NCI-H345 treated with DMSO at 0.1 percent for 48 hours (cell line): ENCODE measurements around the gene DPRX.

Source experiments
- DNase-seq: peaks from one replicate; lab custom pipeline; 2025; ENCODE audit not compliant: unreplicated experiment; lab: John Stamatoyannopoulos, UW

The DPRX gene, protein sequence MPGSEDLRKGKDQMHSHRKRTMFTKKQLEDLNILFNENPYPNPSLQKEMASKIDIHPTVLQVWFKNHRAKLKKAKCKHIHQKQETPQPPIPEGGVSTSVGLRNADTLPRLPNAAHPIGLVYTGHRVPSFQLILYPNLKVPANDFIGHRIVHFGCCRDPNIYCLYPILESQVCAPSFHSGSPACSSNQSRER

DNA sequence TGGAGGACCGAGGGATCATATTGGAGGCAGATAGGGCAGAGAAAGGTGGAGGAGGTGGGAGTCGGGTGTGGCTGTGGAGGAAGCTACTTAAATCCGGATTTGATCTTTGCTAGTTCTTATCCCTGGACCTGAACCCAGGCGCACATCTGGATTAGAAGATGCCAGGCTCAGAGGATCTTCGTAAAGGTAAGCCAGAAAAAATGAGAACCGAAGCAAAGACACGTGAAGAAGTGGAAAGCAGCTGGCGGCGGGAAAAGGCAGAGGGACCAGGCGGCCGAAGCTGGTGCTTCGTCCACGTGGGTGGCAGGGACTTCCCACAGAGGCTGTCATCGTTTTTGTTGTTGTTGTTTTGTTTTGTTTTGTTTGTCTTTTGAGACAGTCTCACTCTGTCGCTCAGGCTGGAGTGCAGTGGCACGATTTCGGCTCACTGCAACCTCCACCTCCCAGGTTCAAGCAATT is at the start of gene DPRX:
DPRX (plus strand) TSS at position 51 of the 459 bp plus-strand sequence; CDS start at position 159, 108 bp downstream.
- no peak for DNase-seq

DNA sequence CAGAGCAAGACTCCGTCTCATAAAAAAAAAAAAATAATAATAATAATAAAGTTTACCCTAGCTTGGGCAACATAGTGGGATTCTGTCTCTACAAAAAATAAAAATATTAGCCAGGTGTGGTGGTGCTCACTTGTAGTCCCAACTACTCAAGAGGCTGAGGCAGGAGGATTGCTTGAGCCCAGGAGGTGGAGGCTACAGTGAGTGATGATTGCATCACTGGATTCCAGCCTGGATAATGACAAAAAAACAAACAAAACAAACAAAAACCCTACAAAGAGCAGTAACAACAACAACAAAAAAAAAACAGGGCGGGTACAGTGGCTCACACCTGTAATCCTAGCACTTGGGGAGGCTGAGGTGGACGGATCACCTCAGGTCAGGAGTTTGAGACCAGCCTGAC is 48.6 kb upstream of the DPRX start:
- DNase-seq: no peak

DNA sequence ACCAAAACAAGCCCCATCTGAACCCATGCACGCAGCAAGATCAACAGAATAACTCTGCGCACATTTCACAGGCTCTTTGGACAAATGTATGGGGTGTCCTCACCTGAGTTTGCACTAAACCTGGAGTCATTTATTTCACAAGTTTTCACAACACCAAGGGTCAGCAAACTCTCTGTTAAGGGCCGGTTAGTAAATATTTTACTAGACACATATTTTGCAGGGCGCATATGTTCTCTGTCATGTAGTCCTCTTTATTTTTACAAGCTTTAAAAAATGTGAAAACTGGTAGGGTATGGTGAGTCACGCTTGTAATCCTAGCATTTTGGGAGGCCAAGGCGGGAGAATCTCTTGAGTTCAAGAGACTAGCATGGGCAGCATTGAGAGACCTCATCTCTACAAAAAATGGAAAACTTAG is 45.5 kb upstream of the DPRX start:
- DNase-seq: no peak

DNA sequence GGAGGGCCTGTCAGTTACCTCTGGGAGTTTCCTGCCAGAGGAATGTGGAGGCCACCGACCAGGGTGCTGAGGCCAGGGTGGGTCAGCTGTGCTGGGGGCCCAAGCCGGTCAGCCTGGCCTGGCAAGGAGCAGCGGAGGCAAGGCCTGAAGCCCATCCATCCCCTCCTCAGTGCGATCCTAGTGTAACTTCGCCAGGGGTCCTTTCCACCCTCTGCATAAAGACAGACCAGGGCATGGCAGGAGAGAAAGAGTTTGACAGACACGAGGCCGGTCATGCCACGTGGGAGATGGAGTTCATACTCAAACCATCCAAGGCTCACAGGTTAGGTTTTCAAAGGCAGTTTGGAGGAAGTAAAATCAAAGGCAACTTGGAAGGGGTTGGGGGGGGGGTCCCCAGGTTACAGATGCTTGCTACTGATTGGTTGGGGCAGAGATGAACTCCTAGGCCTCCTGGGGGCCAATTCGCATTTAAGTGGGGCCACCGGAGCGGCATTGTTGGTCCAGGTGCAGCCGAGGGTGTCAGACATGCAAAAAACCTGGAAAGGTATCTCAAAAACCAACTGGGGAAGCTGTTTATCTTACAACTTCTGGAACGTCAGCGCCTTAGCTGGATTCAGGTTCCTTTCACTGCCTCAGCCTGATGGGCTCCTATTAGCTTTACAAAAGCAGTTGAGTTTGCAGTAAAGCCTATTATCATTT is 36.8 kb upstream of the DPRX start:
- no peak for DNase-seq

DNA sequence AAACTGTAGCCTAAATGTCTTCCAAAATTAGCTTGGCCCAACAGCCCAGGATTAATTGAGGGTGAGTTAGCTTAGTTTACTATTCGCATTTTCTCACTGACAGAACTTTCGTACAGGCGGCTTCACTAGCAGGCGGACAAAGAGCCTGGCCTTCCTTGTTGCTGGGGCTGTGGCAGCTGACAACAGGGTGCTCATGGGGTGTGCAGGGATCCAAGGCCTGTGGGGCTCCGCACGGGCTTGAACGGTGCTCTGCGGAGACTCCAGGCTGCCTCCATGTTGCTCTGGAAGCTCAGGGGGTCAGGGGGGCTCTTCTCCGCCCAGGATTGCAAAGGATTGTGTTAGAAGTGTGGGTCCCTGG is 36.3 kb upstream of the DPRX start:
- DNase-seq: no peak

DNA sequence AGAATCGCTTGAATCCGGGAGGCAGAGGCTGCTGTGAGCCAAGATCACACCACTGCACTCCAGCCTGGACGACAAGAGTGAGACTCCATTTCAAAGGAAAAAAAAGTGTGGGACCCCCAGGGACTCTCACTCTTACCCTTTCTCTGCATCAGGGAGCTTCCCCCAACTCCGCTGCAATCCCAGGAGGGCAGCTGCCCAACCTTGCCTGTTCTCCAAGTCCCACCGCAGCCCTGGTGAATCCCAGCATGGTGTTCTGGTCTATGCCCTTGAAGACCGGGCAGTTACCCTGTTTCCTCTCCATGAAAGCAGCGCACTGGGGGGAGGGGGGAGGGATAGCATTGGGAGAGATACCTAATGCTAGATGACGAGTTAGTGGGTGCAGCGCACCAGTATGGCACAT is 35.7 kb upstream of the DPRX start:
- no peak for DNase-seq

DNA sequence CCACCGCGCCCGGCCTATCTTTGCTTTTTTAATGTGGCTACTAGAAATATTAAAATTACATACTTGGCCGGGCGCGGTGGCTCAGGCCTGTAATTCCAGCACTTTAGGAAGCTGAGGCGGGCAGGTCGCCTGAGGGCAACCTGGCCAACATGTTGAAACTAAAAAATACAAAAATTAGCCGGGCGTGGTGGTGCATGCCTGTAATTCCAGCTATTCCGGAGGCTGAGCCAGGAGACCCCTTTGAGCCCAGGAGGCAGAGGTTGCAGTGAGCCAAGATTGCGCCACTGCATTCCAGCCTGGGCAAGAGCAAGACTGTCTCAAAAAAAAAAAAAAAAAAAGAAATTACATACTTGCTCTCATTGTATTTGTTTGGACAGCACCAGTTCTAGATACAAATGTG is 34.8 kb upstream of the DPRX start:
- DNase-seq: no peak

DNA sequence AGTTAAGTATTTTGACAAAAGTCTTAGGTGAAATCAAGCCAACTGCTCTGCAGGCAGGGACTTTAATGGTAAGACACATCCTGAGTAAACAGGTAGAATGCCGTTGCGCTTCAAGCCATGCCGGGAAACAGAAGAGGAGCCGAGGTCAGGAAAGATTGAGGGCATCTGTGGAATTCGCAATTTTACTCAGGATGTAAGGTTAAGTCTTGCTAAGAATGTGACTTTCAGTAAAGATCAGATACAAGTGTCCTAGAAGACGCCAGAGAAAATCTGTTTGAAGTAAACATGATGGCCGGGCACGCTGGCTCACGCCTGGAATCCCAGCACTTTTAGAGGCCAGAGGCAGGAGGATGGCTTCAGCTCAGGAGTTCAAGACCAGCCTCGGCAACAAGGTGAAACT is 33.4 kb upstream of the DPRX start:
- DNase-seq: no peak

DNA sequence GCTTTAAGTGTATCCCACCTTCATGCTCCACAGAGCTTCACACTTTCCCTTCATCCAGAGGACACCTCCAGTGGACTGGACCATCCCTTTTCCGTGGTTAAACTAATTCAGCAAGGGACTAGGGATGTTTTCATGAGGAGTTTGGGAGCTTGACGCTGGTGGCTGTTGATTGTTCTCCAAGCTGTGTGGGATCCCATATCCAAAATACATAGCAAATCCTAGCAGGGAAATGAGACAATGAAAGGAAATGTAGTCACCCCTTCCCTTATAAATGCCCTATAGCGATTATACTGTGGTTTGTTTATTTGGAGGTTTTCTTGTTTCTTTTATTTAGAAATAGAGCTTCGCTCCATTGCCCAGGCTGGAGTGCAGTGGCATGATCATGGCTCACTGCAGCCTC is 31.6 kb upstream of the DPRX start:
- DNase-seq: no peak

DNA sequence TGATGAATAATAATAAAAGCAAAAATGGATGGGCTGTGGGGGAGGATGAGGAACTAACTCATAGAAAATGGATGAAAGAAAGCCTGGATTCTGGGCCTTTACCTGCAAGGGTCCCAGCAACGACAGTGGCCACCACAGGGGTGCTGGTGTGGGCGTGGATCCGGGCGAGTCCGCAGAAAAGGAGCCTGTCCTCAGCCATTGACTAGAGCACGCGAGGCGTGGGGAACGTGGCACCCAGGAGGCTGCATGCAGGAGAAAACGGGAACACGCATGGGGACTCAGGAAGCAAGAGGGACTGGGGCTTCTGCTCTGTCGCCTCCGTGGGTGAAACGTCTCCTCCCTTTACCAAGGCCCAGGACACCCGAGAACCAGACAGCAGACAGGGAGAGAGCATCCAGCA is 25.8 kb upstream of the DPRX start:
- DNase-seq: no peak

DNA sequence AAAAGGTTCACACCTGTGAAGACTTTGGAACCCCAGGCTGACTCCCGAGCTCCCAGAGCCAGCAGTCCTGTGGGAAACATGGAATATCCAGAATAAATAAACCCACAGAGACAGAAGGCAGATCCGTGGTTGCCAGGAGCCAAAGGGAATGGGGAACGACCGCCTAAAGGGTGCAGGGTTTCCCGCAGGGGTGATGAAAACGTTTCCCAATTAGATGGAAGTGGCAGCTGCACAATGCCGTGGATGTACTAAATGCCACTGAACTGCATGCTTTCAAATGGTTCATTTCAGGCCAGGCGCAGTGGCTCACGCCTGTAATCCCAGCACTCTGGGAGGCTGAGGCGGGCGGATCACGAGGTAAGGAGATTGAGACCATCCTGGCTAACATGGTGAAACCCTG is 23.4 kb upstream of the DPRX start:
- no peak for DNase-seq

DNA sequence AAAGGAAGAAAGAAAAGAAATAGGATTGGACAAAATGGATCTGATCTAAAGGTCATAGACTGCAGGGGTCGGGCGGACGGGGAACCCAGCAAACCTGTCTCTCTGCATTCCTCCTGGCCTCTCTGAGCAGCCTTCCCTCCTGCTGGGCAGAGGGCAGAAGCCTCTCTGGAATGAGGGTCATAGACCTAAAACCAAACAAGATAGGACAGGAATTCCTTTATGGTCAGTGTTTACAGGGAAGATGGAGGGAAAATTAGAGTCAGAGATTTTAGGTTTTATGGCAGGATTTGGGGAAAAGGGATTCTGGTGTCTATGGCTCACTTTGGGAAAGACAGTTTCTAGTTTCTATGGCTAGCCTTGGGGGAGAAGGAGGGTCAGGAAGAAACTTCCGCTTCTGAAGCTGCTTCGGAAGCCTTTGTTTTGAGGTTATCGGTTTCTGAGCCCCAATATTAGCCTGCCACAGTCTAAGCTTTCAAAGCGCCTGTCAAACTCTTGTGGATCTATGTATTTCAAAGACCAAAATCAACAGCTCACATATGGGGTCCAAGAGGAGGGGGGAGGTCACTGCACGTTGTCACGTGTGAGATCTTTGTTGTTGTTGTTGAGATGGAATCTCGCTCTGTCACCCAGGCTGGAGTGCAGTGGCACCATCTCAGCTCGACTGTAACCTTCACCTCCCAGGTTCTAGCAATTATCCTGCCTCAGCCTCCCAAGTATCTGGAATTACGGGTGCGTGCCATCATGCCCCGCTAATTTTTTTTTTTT is 18.9 kb upstream of the DPRX start:
- no peak for DNase-seq

DNA sequence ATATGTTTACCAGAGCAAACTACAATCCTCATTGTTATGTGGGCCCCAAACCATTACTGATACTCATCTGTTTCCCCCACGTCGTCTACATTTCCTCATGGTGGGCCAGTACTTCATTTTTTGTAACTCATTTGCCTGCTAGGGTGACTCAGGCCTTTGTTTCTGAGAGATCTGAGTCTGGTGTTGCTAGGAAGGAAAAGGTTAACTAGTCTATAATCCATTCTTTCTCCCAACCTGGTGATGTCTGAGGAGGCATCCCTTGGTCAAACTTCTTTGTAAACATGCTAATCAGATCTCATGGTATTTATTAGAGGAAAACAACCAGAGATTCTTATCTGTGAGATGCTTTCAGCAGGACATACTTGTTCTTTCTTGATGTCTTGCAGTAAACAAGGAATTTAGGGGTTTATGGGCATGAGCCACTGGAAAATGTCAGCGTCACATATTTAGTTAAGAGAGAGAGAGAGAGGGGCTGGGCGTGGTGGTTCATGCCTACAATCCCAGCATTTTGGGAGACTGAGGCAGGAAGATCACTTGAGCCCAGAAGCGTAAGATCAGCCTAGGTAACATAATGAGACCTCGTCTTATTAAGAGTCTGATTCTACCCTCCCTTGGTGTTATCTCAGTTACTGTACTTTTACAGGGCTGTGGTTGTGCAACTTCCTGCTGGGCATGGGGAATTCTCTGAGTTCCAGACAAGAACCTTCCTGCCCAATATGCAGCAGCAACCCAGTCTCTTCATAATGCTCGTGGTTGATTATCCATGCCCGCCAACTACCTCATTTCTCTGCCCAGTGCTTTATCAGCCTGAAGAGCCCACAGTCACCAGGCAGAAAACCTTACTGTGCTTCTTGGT is 9.7 kb upstream of the DPRX start:
- DNase-seq: no peak

DNA sequence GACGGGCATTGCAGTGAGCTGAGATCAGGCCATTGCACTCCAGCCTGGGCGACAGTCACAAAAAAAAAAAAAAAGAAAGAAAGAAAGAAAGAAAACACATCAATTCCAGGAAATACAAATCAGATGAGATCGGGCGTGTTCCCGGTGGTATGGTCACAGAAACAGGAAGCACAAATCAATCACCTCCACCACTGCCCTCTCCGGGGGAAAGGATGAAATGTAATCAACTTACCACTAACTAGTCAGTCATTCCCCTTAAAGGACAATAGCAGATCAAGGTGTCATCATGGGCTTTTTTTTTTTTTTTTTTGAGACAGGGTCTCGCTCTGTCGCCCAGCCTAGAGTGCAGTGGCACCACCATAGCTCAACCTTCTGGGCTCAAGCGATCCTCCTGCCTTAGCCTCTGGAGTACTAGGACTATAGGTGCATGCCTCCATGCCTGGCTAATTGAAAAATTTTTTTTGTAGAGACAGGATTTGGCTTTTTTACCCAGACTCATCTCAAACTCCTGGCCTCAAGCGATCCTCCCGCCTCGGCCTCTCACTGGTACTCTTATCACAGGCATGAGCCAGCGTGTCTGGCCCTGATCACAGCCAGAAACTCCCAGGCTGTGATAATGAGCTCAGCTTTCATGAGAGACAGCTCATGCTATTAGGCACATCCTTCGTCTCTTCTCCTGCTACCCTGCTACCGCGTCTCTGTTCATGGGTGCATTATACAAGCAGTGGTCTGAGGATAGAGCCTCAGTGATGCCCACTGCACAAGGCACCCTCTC is 6.8 kb upstream of the DPRX start:
- no peak for DNase-seq

DNA sequence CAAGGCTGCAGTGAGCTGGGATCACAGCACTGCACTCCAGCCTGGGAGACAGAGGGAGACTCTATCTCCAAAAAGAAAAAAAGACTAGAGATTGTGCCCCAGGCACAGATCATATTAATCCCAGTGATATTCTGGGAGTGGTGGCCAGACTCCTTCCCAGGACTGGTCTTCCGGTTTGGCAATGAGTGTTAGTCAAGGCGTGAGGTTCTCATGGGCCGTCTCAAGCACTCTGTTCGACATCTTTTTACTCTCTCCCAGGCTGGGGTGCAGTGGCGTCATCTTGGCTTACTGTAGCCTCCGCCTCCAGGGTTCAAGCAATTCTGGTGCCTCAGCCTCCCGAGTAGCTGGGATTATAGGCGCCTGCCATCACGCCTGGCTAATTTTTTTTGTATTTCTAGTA is 5.3 kb upstream of the DPRX start:
- no peak for DNase-seq

DNA sequence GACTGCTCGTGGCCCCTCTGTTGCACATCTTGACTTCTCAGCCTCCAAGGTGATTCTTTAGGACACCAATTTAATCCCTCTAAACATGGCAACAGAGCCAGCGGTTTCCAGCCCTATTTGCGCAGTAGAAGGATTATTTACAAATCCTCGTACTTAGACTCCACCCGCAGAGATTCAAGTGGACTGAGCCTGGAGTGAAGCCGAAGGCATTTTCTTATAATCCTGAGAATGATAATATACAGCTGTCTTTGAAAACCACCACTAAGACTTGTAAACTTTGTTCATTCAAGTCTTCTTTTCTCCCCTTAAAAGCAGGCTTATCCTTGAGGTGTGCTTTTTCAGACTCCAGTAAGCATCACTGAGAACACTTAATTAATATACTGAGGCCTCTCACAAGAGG is 4.8 kb upstream of the DPRX start:
- no peak for DNase-seq

DNA sequence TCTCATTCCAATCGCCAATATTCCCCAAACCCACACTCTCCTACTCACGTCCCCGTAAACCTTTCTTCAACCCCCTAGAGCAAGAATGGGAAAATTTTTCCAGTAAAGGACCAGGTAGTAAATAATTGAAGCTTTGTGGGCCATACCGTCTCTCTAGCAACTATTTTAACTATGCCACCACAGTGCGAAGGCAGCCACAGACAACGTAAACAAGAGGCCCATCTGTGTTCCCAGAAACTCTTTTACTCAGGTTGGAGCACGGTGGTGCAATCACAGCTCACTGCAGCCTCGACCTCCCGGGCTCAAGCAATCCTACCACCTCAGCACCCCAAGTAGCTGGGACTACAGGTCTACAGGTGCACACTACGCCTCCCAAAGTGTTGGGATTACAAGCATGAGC is 3.0 kb downstream of the DPRX start:
- DNase-seq: no peak

DNA sequence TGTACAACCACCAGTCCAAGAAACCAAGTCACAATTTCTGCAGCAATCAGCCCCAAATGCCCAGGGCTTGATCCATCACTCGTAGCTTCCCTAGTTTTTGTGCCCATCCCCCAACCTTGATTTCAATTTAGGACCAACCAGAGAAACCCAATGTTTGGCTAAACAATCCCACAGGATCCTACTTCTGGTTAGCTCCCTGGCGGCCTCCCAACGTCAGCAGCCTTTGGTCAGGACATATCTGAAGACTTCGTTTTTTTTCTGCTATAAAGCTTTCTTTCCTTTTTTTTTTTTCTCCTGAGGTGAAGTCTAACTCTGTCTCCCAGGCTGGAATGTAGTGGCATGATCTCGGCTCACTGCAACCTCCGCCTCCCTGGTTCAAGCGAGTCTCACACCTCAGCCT is 7.7 kb downstream of the DPRX start:
- no peak for DNase-seq

DNA sequence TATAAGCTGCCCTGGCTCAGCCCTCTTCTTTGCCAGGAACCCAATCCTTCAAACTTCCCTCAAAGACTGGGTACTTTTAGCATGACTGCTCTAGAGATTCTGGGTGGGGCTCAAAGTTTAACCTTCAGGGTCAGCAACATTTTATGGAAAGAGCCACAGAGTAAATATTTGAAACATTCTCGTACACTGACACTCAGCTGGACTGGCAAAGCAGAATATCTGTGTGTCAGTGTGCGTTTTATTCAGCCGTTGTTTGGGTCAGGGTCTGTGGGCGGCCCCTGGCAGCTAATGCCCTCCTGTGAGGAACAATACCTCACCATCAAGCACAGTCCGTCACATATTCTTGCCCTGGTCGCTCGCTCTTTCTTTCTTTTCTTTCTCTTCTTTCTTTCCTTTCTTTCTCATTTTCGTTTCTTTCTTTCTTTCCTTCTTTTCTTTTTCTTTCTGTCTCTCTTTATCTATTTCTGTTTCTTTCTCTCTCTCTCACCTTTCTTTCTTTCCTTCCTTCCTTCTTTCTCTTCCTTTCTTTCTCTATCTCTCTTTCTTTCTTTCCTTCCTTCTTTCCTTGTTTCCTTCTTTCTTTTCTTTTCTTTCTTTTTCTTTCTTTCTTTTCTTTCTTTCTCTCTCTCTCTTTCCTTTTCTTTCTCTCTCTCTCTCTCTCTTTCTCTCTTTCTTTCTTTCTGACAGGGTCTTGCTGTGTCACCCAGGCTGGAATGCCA is 10.7 kb downstream of the DPRX start:
- DNase-seq: no peak
